Naive thymus-derived CD4-positive, alpha-beta T cell (primary cell): ENCODE results near the gene ASXL2. TPM values are rescaled to one million over a fixed set of nuclear protein-coding genes. Genes with fewer than 3 reads are reported as not detected.
"Not testable (repeated sequence)": the region's sequence is repeated elsewhere in the genome, so short reads cannot be mapped to it uniquely, and the experiment has no call there.

Experiments
- ATAC-seq: fragments of 150-1000 bp; cut with Tn5 transposase; 2 replicates; pipeline ENCODE4 v1.10.0; 2021; ENCODE audit warnings: mild to moderate bottlenecking, moderate library complexity
- CTCF ChIA-PET: fragments of 350-600 bp; sonication (Branson Sonifier 250); formaldehyde crosslinking; loops from one replicate; lab custom pipeline; 2021; ENCODE audit warnings: antibody characterized with exemption; lab: Charles Lee
- POLR2A ChIA-PET: fragments of 350-600 bp; sonication (Branson Sonifier 250); formaldehyde crosslinking; loops from one replicate; lab custom pipeline; 2021; ENCODE audit warnings: antibody characterized with exemption, inconsistent platforms; lab: Charles Lee
- DNase-seq, 9 donors: peaks; one replicate each; pipeline versions ENCODE4 v3.0.0 to v3.0.0-alpha.2; 2020 to 2022; ENCODE audit warnings: mixed read lengths in 1 of 9
- H3K27ac ChIP-seq: one replicate; pipeline ENCODE4 v1.7.0; 2013; ENCODE audit warnings: mild to moderate bottlenecking, low read depth, low read length, moderate library complexity
- H3K27me3 ChIP-seq, 2 donors: one replicate each; pipeline ENCODE4 v1.7.0; 2013; ENCODE audit warnings: low read length in 2 of 2, mild to moderate bottlenecking in 2 of 2, moderate library complexity in 2 of 2; ENCODE audit not compliant: control insufficient read depth in 2 of 2, insufficient read depth in 2 of 2
- H3K36me3 ChIP-seq, 3 experiments: 1 replicate in 2 of 3; 2 replicates in 1 of 3; pipeline ENCODE4 v1.7.0; 2013; ENCODE audit warnings: low read length in 3 of 3, mild to moderate bottlenecking in 3 of 3, moderate library complexity in 1 of 3; ENCODE audit not compliant: insufficient read depth in 3 of 3, control insufficient read depth in 2 of 3
- H3K4me1 ChIP-seq, 2 donors: one replicate each; pipeline ENCODE4 v1.7.0; 2013; ENCODE audit warnings: low read length in 2 of 2, mild to moderate bottlenecking in 2 of 2, moderate library complexity in 1 of 2; ENCODE audit not compliant: control insufficient read depth in 2 of 2, insufficient read depth in 2 of 2
- H3K4me3 ChIP-seq: 2 replicates; pipeline ENCODE4 v1.7.0; 2013; ENCODE audit warnings: mild to moderate bottlenecking, low read length
- H3K9me3 ChIP-seq, 3 experiments: 1 replicate in 2 of 3; 2 replicates in 1 of 3; pipeline ENCODE4 v1.7.0; 2013; ENCODE audit warnings: low read length in 3 of 3; ENCODE audit not compliant: control insufficient read depth in 2 of 3
- H3K27ac Mint-ChIP-seq, 9 donors: one replicate each; pipeline ENCODE4 v1.8.0; 2020 to 2022; ENCODE audit warnings: mixed read lengths in 9 of 9, mild to moderate bottlenecking in 8 of 9, moderate library complexity in 5 of 9, inconsistent platforms in 2 of 9
- H3K27me3 Mint-ChIP-seq, 5 donors: one replicate each; pipeline ENCODE4 v1.8.0; 2021 to 2022; ENCODE audit warnings: mixed read lengths in 5 of 5, mild to moderate bottlenecking in 1 of 5
- H3K36me3 Mint-ChIP-seq, 5 donors: one replicate each; pipeline ENCODE4 v1.8.0; 2020 to 2022; ENCODE audit warnings: mixed read lengths in 5 of 5, mild to moderate bottlenecking in 3 of 5, inconsistent platforms in 1 of 5
- H3K4me1 Mint-ChIP-seq, 7 donors: one replicate each; pipeline ENCODE4 v1.8.0; 2020 to 2022; ENCODE audit warnings: mixed read lengths in 7 of 7, mild to moderate bottlenecking in 3 of 7, inconsistent platforms in 1 of 7
- H3K4me3 Mint-ChIP-seq, 10 donors: one replicate each; pipeline ENCODE4 v1.8.0; 2020 to 2022; ENCODE audit warnings: mild to moderate bottlenecking in 10 of 10, mixed read lengths in 10 of 10, moderate library complexity in 6 of 10, inconsistent platforms in 2 of 10
- H3K9me3 Mint-ChIP-seq, 11 donors: one replicate each; pipeline ENCODE4 v1.8.0; 2020 to 2022; ENCODE audit warnings: mixed read lengths in 11 of 11, mild to moderate bottlenecking in 4 of 11, inconsistent platforms in 1 of 11, moderate library complexity in 1 of 11
- intact Hi-C, 2 donors: fragments of 100-400 bp; cut with micrococcal nuclease; formaldehyde crosslinking; loops; one replicate each; pipeline ENCODE4 v1.15.1; 2023
- polyA plus RNA-seq, 2 donors: library from polyadenylated mRNA; unstranded; fragments of 300-500 nt; fragmentation: Illumina TruSeq; gene quantifications; one replicate each; pipeline ENCODE4 v1.2.3, GENCODE V29; 2021
- total RNA-seq, 6 experiments: library from RNA in 5 of 6; stranded (reverse) in 5 of 6; gene quantifications; 1 replicate in 5 of 6; 2 replicates in 1 of 6; pipeline ENCODE4 v1.2.3 and lab custom pipeline; 2021 to 2026

The ASXL2 gene
- total and polyA plus RNA-seq, 7 experiments from 2014 or later, result 11.6 to 62.1 (median 30.9) TPM

DNA sequence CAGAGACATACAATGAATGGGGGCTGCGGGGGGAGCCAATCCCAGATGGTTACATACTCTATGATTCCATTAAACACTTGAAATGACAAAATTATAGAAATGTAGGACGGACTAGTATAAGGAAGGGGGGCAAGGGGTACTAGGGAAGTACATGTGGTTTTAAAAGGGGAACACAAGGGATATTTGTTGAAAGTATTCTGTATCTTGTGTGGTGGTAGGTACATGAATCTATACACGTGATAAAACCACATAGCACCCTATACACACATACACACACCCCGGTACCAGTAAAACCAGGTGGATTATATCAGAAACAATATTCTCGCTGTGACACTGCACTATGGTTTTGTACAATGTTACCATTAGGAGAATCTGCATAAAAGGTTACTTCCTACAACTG is 45.4 kb downstream of the ASXL2 start:
- Histone ChIP-seq H3K27me3 (no peaks in the 10 kb centered on the region), H3K27ac (no peak overlapping the region), H3K4me3 (no peak overlapping the region), H3K4me1 (peaks cover 9 to 11% of the 10 kb centered on the region in 2 donors), H3K9me3 (no peaks in the 10 kb centered on the region), H3K36me3 (no peaks in the 10 kb centered on the region)
- no peak for ATAC-seq
- Mint-ChIP-seq H3K27ac (peak overlapping the region in 4 of 9 donors; percentile 9 to 88 (median 34)), H3K27me3 (no peaks in the 10 kb centered on the region), H3K36me3 (peaks cover 0 to 42% (median 36%) of the 10 kb centered on the region in 5 donors), H3K4me3 (no peak overlapping the region), H3K4me1 (peaks cover 17 to 61% (median 45%) of the 10 kb centered on the region in 7 donors), H3K9me3 (peaks cover 0 to 21% (median 5%) of the 10 kb centered on the region in 11 donors)
- ChIA-PET CTCF (no interaction called here), POLR2A (no interaction called here)
- no peak for DNase-seq
- intact Hi-C loops, result no loop called here

DNA sequence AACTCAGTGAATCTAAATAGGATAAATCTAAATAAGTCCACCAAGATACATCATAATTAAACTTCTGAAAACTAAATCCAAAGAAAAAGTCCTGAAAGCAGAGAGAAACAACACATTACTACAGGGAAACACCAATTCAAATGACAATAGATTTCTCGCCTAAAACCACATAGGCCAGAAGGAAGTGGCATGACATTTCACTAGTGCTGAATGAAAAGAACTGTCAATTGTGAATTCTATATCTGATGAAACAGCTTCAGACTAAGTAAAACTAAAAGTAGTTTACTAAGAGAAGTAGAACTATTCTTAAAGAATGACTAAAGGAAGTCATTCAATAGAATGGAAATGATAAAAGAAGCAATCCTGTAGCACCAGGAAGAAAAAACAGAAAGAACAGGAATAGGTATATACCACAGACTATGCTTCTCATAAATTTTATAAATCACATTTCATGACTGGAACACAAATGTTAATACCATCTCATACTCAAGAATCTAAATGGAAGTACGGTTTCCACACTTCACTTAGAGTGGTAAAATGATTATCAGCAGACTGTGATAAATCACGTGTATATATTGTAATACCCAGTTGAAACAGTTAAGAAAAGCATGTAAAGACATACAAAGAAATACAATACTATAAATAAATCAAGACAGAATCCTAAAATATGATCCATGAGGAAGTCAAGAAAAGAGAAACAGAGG is 46.4 kb downstream of the ASXL2 start:
- Mint-ChIP-seq H3K36me3 (peaks cover 0 to 43% (median 33%) of the 10 kb centered on the region in 5 donors), H3K27ac (peak overlapping the region in 7 of 9 donors; percentile 14 to 88 (median 55)), H3K9me3 (peaks cover 0 to 21% (median 5%) of the 10 kb centered on the region in 11 donors), H3K4me3 (peak overlapping the region in 7 of 10 donors; percentile 28 to 66 (median 50)), H3K4me1 (peaks cover 17 to 63% (median 42%) of the 10 kb centered on the region in 7 donors), H3K27me3 (no peaks in the 10 kb centered on the region)
- no peaks in the 10 kb centered on the region for H3K9me3 ChIP-seq
- ATAC-seq (peak; percentile 72), DNase-seq (peak in 2 of 9 donors; percentile 12 to 22)
- ChIA-PET CTCF (interaction anchor here (0.6 to 0.7 kb wide), 2 partner anchors 19 to 27 kb away, joined by 4 read pairs; no protein-coding TSS in a partner anchor), POLR2A (no interaction called here)
- H3K27ac ChIP-seq, result no peak overlapping the region
- no peak overlapping the region for H3K4me3 ChIP-seq
- no peaks in the 10 kb centered on the region for H3K36me3 ChIP-seq
- H3K4me1 ChIP-seq, result peaks cover 9 to 11% of the 10 kb centered on the region in 2 donors
- H3K27me3 ChIP-seq, result no peaks in the 10 kb centered on the region
- intact Hi-C loops, result loop anchor here in 1 of 2 donors (1.0 to 2.0 kb wide), 2 partner anchors 9 to 37 kb away; no protein-coding TSS in a partner anchor

DNA sequence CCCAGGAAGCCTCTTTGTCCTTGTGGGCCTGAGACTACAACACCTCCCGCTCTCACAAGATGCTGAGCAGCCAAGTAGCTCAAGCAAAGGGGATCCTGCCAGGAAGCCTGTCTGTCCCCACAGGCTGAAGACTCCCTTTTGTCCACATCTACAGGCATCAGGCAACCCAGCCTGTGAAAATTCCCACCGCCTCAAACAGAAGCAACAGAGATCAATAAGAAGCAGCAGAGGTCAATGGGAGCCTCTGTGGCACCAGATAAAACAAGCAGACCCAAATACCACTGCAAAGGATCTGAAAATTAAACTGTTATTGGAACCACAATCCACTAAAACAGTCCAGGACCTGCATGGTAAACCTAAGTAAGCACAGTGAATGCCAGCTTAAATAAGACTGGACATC is 48.5 kb downstream of the ASXL2 start:
- Mint-ChIP-seq H3K27ac (peak overlapping the region in 1 of 9 donors; percentile 62), H3K9me3 (peaks cover 0 to 21% (median 5%) of the 10 kb centered on the region in 11 donors), H3K4me3 (peak overlapping the region in 2 of 10 donors; percentile 9 to 12), H3K27me3 (no peaks in the 10 kb centered on the region), H3K4me1 (peaks cover 34 to 71% (median 55%) of the 10 kb centered on the region in 7 donors), H3K36me3 (peaks cover 0 to 42% (median 33%) of the 10 kb centered on the region in 5 donors)
- POLR2A ChIA-PET, result interaction anchor here (0.7 to 0.8 kb wide), 2 partner anchors 17 to 58 kb away, joined by 3 read pairs; no protein-coding TSS in a partner anchor
- Histone ChIP-seq H3K9me3 (no peaks in the 10 kb centered on the region), H3K27me3 (no peaks in the 10 kb centered on the region), H3K36me3 (no peaks in the 10 kb centered on the region), H3K27ac (no peak overlapping the region), H3K4me3 (no peak overlapping the region), H3K4me1 (peaks cover 20 to 25% of the 10 kb centered on the region in 2 donors)
- intact Hi-C loops, result loop anchor here (2.0 to 10.0 kb wide), 2 partner anchors 35 to 55 kb away; no protein-coding TSS in a partner anchor
- no peak for ATAC-seq
- CTCF ChIA-PET, result no interaction called here
- no peak for DNase-seq

DNA sequence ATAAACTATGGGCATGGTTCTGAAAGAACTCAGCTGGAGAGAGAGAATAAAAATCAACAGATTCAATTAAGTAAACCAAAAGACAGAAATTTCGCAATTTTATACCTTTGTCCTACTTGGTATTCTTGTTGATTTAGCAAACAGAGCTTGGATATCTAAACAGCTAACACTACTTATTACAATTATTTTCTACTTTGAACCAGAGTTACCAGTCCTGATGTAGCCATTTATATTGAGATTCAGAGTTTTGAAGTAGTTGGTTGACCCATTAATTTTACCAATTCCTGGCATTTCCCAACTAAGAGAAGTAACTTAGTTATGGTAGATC is 48.9 kb downstream of the ASXL2 start:
- Mint-ChIP-seq H3K36me3 (peaks cover 0 to 38% (median 33%) of the 10 kb centered on the region in 5 donors), H3K4me1 (peaks cover 38 to 76% (median 60%) of the 10 kb centered on the region in 7 donors), H3K9me3 (peaks cover 0 to 21% (median 5%) of the 10 kb centered on the region in 11 donors), H3K27ac (peak overlapping the region in 3 of 9 donors; percentile 4 to 40 (median 9)), H3K27me3 (no peaks in the 10 kb centered on the region), H3K4me3 (no peak overlapping the region)
- Histone ChIP-seq H3K27me3 (no peaks in the 10 kb centered on the region), H3K4me1 (peaks cover 24 to 30% of the 10 kb centered on the region in 2 donors), H3K36me3 (no peaks in the 10 kb centered on the region), H3K4me3 (no peak overlapping the region), H3K9me3 (no peaks in the 10 kb centered on the region), H3K27ac (no peak overlapping the region)
- CTCF ChIA-PET, result interaction anchor here (0.6 kb wide), 1 partner anchor 13 kb away, joined by 4 read pairs; no protein-coding TSS in a partner anchor
- ATAC-seq, result no peak
- POLR2A ChIA-PET, result no interaction called here
- no peak for DNase-seq
- intact Hi-C loops, result loop anchor here in 1 of 2 donors (10.0 kb wide), 1 partner anchor 55 kb away; no protein-coding TSS in a partner anchor

DNA sequence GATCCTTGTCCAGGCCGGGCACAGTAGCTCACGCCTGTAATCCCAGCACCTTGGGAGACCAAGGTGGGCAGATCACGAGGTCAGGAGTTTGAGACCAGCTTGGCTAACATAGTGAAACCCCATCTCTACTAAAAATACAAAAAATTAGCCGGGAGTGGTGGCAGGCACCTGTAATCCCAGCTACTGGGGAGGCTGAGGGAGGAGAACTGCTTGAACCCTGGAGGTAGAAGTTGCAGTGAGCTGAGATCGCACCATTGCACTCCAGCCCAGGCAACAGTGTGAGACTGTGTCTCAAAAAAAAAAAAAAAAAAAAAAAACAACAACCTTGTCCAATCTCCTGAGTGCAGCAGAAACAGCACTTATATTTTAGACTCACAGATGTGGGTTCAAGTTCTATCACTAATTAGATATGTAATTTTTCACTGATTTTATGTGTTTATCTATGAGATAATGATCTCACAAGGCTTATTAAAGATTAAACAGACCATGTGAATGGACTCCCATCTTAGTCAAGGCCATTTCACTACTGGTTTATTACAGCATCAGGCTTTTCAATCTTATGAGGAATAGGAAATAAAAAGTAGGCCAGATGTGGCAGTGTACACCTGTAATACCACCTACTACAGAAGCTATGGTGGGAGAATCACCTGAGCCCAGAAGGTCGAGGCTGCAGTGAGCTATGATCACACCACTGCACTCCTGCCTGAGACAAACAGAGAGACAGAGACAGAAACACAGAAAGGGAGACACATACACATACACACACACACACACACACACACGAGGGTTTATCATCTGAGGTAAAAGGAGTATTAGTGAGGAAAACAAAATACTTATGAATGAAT is 49.5 kb downstream of the ASXL2 start:
- peaks cover 0 to 19% (median 5%) of the 10 kb centered on the region in 11 donors for H3K9me3 Mint-ChIP-seq
- not testable (repeated sequence) for H3K27me3 Mint-ChIP-seq

More for the DNA sequence above, 49.5 kb downstream of the ASXL2 start:
- not testable (repeated sequence) for H3K4me3 ChIP-seq, DNase-seq, H3K27ac ChIP-seq, H3K36me3 ChIP-seq, H3K27me3 ChIP-seq, H3K9me3 ChIP-seq, ATAC-seq
- Mint-ChIP-seq H3K36me3 (peaks cover 0 to 38% (median 31%) of the 10 kb centered on the region in 5 donors), H3K4me3 (peak overlapping the region in 1 of 10 donors; percentile 61), H3K4me1 (peaks cover 41 to 78% (median 61%) of the 10 kb centered on the region in 7 donors), H3K27ac (peak overlapping the region in 3 of 9 donors; percentile 5 to 40 (median 9))
- ChIA-PET CTCF (interaction anchor here (0.6 kb wide), 2 partner anchors 13 to 66 kb away, joined by 3 to 4 read pairs; no protein-coding TSS in a partner anchor), POLR2A (interaction anchor here (0.6 kb wide), 1 partner anchor 31 kb away, joined by 3 read pairs; no protein-coding TSS in a partner anchor)
- intact Hi-C loops, result loop anchor here in 1 of 2 donors (10.0 kb wide), 1 partner anchor 54 kb away; no protein-coding TSS in a partner anchor
- H3K4me1 ChIP-seq, result peaks cover 26 to 32% of the 10 kb centered on the region in 2 donors
